ENCODE results near the gene CELA3B. TPM values are rescaled to one million over a fixed set of nuclear protein-coding genes. Genes with fewer than 3 reads are reported as not detected.
"Not testable (repeated sequence)": the region's sequence is repeated elsewhere in the genome, so short reads cannot be mapped to it uniquely, and the experiment has no call there.

CELA3B gene
- total and polyA plus RNA-seq, 2 donors from 2014 or later = not detected

GRCh38 chr1:21985893-21986292 lies 9.1 kb downstream of the CELA3B start:
- H3K4me1 ChIP-seq (ENCODE audit: control insufficient read depth in 2 of 3, insufficient read depth in 2 of 3, low read depth in 1 of 3, low read length in 3 of 3); H3K4me3 ChIP-seq (ENCODE audit: low read length in 3 of 3); H3K27me3 ChIP-seq (ENCODE audit: control insufficient read depth, insufficient read depth, low read length); H3K27ac ChIP-seq (ENCODE audit: low read depth in 2 of 2, low read length in 2 of 2); FAIRE-seq; DNase-seq; intact Hi-C loops (cut with DNase I); H3K36me3 ChIP-seq (ENCODE audit: control insufficient read depth in 2 of 3, insufficient read depth in 3 of 3, low read length in 3 of 3); H3K9me3 ChIP-seq (ENCODE audit: control insufficient read depth in 2 of 3, insufficient read depth in 1 of 3, low read length in 3 of 3); H3K9ac ChIP-seq (ENCODE audit: low read length in 3 of 3): not testable (repeated sequence)

- intact Hi-C loops (cut with DNase I); H3K27me3 ChIP-seq (ENCODE audit: control insufficient read depth, insufficient read depth, low read length); H3K9ac ChIP-seq (ENCODE audit: low read length in 3 of 3); FAIRE-seq; H3K27ac ChIP-seq (ENCODE audit: low read depth in 2 of 2, low read length in 2 of 2); H3K4me1 ChIP-seq (ENCODE audit: control insufficient read depth in 2 of 3, insufficient read depth in 2 of 3, low read depth in 1 of 3, low read length in 3 of 3); H3K36me3 ChIP-seq (ENCODE audit: control insufficient read depth in 2 of 3, insufficient read depth in 3 of 3, low read length in 3 of 3); H3K4me3 ChIP-seq (ENCODE audit: low read length in 3 of 3); H3K9me3 ChIP-seq (ENCODE audit: control insufficient read depth in 2 of 3, insufficient read depth in 1 of 3, low read length in 3 of 3): not testable (repeated sequence)
- peak in 1 of 5 donors; percentile 10 for DNase-seq
Observed at GRCh38 chr1:21986386-21986785, 9.6 kb downstream of the CELA3B start.

- H3K4me1 ChIP-seq (ENCODE audit: control insufficient read depth in 2 of 3, insufficient read depth in 2 of 3, low read depth in 1 of 3, low read length in 3 of 3); DNase-seq; H3K4me3 ChIP-seq (ENCODE audit: low read length in 3 of 3); intact Hi-C loops (cut with DNase I); H3K27me3 ChIP-seq (ENCODE audit: control insufficient read depth, insufficient read depth, low read length); FAIRE-seq; H3K9me3 ChIP-seq (ENCODE audit: control insufficient read depth in 2 of 3, insufficient read depth in 1 of 3, low read length in 3 of 3); H3K36me3 ChIP-seq (ENCODE audit: control insufficient read depth in 2 of 3, insufficient read depth in 3 of 3, low read length in 3 of 3); H3K27ac ChIP-seq (ENCODE audit: low read depth in 2 of 2, low read length in 2 of 2); H3K9ac ChIP-seq (ENCODE audit: low read length in 3 of 3): not testable (repeated sequence)
Observed at GRCh38 chr1:21989672-21990393, 13.0 kb downstream of the CELA3B start.

GRCh38 chr1:21992186-21992585 lies 15.4 kb downstream of the CELA3B start:
- H3K27ac ChIP-seq (ENCODE audit: low read depth in 2 of 2, low read length in 2 of 2); H3K27me3 ChIP-seq (ENCODE audit: control insufficient read depth, insufficient read depth, low read length); H3K4me1 ChIP-seq (ENCODE audit: control insufficient read depth in 2 of 3, insufficient read depth in 2 of 3, low read depth in 1 of 3, low read length in 3 of 3); H3K9ac ChIP-seq (ENCODE audit: low read length in 3 of 3); H3K36me3 ChIP-seq (ENCODE audit: control insufficient read depth in 2 of 3, insufficient read depth in 3 of 3, low read length in 3 of 3); H3K4me3 ChIP-seq (ENCODE audit: low read length in 3 of 3); intact Hi-C loops (cut with DNase I); H3K9me3 ChIP-seq (ENCODE audit: control insufficient read depth in 2 of 3, insufficient read depth in 1 of 3, low read length in 3 of 3); FAIRE-seq: not testable (repeated sequence)
- peak in 1 of 5 donors; percentile 3 for DNase-seq

- H3K4me1 ChIP-seq (ENCODE audit: control insufficient read depth in 2 of 3, insufficient read depth in 2 of 3, low read depth in 1 of 3, low read length in 3 of 3); H3K27me3 ChIP-seq (ENCODE audit: control insufficient read depth, insufficient read depth, low read length); H3K9ac ChIP-seq (ENCODE audit: low read length in 3 of 3); H3K36me3 ChIP-seq (ENCODE audit: control insufficient read depth in 2 of 3, insufficient read depth in 3 of 3, low read length in 3 of 3); FAIRE-seq; intact Hi-C loops (cut with DNase I); H3K9me3 ChIP-seq (ENCODE audit: control insufficient read depth in 2 of 3, insufficient read depth in 1 of 3, low read length in 3 of 3); H3K27ac ChIP-seq (ENCODE audit: low read depth in 2 of 2, low read length in 2 of 2); H3K4me3 ChIP-seq (ENCODE audit: low read length in 3 of 3): not testable (repeated sequence)
- peak in 1 of 5 donors; percentile 6 for DNase-seq
Observed at GRCh38 chr1:21994716-21995115, 17.9 kb downstream of the CELA3B start.

- intact Hi-C loops (cut with DNase I); H3K27me3 ChIP-seq (ENCODE audit: control insufficient read depth, insufficient read depth, low read length); H3K27ac ChIP-seq (ENCODE audit: low read depth in 2 of 2, low read length in 2 of 2); H3K9me3 ChIP-seq (ENCODE audit: control insufficient read depth in 2 of 3, insufficient read depth in 1 of 3, low read length in 3 of 3); H3K4me1 ChIP-seq (ENCODE audit: control insufficient read depth in 2 of 3, insufficient read depth in 2 of 3, low read depth in 1 of 3, low read length in 3 of 3); FAIRE-seq; H3K9ac ChIP-seq (ENCODE audit: low read length in 3 of 3); H3K36me3 ChIP-seq (ENCODE audit: control insufficient read depth in 2 of 3, insufficient read depth in 3 of 3, low read length in 3 of 3); H3K4me3 ChIP-seq (ENCODE audit: low read length in 3 of 3): not testable (repeated sequence)
- peak in 1 of 5 donors; percentile 4 for DNase-seq
Observed at GRCh38 chr1:21996663-21996970, 19.8 kb downstream of the CELA3B start.

- H3K4me3 ChIP-seq (ENCODE audit: low read length in 3 of 3); intact Hi-C loops (cut with DNase I); H3K36me3 ChIP-seq (ENCODE audit: control insufficient read depth in 2 of 3, insufficient read depth in 3 of 3, low read length in 3 of 3); FAIRE-seq; H3K9ac ChIP-seq (ENCODE audit: low read length in 3 of 3); H3K27ac ChIP-seq (ENCODE audit: low read depth in 2 of 2, low read length in 2 of 2); H3K4me1 ChIP-seq (ENCODE audit: control insufficient read depth in 2 of 3, insufficient read depth in 2 of 3, low read depth in 1 of 3, low read length in 3 of 3); H3K9me3 ChIP-seq (ENCODE audit: control insufficient read depth in 2 of 3, insufficient read depth in 1 of 3, low read length in 3 of 3); H3K27me3 ChIP-seq (ENCODE audit: control insufficient read depth, insufficient read depth, low read length): not testable (repeated sequence)
- peak in 1 of 5 donors; percentile 27 for DNase-seq
Observed at GRCh38 chr1:21997891-21998623, 21.2 kb downstream of the CELA3B start.

- FAIRE-seq; H3K9me3 ChIP-seq (ENCODE audit: control insufficient read depth in 2 of 3, insufficient read depth in 1 of 3, low read length in 3 of 3); H3K27ac ChIP-seq (ENCODE audit: low read depth in 2 of 2, low read length in 2 of 2); H3K4me3 ChIP-seq (ENCODE audit: low read length in 3 of 3); H3K27me3 ChIP-seq (ENCODE audit: control insufficient read depth, insufficient read depth, low read length); H3K4me1 ChIP-seq (ENCODE audit: control insufficient read depth in 2 of 3, insufficient read depth in 2 of 3, low read depth in 1 of 3, low read length in 3 of 3); H3K36me3 ChIP-seq (ENCODE audit: control insufficient read depth in 2 of 3, insufficient read depth in 3 of 3, low read length in 3 of 3); intact Hi-C loops (cut with DNase I); H3K9ac ChIP-seq (ENCODE audit: low read length in 3 of 3): not testable (repeated sequence)
- peak in 1 of 5 donors; percentile 22 for DNase-seq
Observed at GRCh38 chr1:21998624-21999294, 21.9 kb downstream of the CELA3B start.

Data from kidney (tissue), 11 donors.